GM18498 (cell line): Measurements from ENCODE around the gene PRXL2A.
"Not testable (repeated sequence)": the region's sequence is repeated elsewhere in the genome, so short reads cannot be mapped to it uniquely, and the experiment has no call there.

Experiments used
- ATAC-seq: cut with Tn5 transposase; IDR thresholded peaks from one replicate; pipeline ENCODE4 v1.9.1; 2021; ENCODE audit warnings: mild to moderate bottlenecking, moderate library complexity; ENCODE audit not compliant: unreplicated experiment

Gene PRXL2A

DNA sequence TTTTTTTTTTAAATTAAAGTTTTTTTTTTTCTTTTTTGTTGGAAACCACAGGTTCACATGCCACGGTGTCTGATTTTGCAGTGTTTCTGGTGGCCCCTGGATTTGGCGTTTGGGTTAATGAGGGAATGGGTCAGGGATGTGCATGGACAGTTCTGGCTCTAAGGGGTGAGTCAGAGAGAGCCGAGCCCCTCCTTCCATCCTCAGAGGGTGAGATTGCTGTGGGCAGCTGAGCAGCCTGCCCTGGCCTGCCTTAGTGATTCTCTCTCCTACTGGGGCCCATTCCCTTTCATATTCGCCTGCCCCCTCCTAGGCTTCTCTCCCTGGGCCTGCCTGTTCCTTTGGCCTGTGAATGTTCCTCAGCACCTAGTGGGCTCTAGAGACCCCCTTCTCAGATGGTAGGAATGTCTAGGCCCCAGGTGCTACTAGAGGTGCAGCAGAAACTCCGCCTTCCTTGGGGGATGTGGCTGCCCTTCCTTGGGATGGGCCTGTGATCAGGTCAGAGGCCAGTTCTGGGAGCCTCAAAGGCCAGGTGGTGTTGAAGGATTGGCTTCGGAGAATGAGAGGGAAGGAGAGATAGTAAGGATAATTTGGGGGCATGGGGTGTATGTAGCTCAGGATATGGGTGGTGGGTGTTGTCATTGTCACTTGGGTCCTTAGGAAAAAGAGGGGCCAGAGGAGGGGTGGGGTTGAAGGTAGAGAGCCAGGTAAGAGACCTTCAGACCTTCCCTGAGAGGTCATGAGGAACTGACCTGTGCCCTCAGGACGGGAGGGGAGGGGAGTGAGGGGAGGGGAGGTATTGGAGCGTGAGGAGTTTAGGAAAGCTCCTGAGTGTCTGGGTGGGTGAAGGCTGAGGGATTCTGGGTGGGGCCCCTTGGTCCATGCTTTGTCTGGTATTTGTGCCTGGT, 65.6 kb downstream of the PRXL2A start:
- no peak for ATAC-seq

DNA sequence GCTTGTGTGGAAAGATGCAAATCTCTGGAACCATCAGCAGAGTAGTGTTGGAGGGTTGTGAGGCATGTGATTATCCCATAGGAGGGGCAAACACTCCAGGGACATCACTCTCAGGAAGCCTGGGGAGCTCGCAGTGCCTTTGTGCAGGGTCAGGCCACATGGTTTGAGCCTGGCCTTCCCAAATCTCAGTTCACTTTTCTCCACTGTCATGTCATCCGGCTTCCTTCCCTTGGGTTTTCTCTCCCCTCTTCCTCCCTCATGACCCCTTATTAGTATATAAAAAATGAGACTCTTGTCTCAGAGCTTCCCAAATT, 66.2 kb downstream of the PRXL2A start:
- ATAC-seq: no peak

DNA sequence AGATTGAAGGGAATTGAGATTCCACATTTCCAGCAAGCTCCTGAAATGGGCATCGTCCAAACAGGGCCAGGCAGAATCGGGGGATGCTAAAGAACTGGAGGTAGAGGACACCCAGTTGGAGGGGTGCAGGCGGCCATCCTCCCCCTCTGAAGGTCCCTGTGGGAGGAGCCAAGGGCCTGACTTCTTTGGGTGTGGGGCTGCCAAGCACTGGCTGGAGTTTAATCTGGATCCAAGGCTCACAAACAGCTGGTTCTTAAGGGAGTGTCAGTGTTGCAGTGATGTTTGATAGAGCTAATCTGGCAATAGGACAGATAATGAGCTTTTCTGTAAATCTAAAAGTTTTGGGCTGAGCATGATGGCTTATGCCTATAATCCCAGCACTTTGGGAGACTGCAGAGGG, 66.6 kb downstream of the PRXL2A start:
- ATAC-seq: no peak

DNA sequence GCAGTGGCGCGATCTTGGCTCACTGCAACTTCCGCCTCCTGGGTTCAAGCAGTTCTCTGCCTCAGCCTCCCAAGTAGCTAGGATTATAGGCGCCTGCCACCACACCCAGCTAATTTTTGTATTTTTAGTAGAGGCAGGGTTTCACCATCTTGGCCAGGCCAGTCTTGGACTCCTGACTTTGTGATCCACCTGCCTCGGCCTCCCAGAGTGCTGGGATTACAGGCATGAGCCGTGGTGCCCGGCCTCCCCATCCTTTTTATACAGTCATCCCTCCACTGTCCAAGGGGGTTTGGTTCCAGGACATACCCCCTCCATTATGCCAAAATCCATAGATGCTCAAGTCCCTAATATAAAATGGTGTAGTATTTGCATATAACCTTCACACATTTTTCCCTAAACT, 67.3 kb downstream of the PRXL2A start:
- not testable (repeated sequence) for ATAC-seq

DNA sequence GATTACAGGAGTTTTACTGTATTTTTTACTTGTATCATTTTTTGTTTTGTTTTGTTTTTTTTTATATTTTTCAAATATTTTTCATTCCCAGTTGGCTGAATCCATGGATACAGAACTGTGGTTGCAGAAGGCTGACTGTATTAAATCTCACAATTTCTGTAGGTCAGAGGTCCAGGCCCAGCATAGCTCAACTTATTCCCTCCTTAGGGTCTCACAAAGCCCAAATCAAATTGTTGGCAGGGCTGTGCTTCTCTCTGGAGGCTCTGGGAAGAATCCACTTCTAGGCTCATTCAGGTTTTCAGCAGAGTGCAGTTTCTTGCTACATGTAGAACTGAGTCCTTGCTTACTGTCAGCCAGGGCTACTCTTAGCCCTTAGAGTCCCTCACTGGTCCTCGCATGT, 68.3 kb downstream of the PRXL2A start:
- ATAC-seq: no peak

DNA sequence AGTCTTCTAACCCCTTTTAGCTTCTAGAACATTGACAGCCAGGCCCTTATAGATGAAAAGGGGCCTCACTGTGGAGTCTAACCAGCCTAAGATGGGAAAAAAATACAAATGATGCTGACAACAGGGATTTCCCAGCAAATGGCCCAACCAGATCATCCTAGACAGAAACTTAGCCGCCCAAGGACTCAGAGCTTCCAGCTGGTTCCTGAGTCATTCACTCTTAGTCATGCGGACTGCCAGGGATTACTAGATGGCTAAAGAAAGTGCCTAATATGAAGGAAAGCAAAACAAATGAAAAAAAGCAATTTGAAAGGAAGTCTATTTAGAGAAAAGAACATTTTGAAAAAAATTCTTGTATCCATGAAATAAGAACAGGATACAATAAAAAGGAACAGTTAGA, 69.5 kb downstream of the PRXL2A start:
- ATAC-seq: no peak

DNA sequence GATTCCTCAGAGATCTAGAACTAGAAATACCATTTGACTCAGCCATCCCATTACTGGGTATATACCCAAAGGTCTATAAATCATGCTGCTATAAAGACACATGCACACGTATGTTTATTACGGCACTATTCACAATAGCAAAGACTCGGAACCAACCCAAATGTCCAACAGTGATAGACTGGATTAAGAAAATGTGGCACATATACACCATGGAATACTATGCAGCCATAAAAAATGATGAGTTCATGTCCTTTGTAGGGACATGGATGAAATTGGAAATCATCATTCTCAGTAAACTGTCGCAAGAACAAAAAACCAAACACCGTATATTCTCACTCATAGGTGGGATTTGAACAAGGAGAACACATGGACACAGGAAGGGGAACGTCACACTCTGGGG, 72.0 kb downstream of the PRXL2A start:
- ATAC-seq: not testable (repeated sequence)

DNA sequence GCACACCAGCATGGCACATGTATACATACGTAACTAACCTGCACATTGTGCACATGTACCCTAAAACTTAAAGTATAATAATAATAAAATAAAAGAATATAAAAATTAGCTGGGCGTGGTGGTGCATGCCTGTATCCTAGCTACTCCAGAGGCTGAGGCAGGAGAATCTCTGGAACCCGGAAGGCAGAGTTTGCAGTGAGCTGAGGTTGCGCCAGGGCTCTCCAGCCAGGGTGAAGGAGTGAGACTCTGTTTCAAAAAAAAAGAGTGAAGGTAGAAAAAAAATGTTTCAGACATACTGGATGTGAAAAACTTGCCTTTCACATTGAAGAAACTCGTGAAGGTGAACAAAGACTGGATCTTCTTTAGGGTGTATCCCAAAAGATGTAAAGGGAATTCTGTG, 72.5 kb downstream of the PRXL2A start:
- ATAC-seq: no peak

DNA sequence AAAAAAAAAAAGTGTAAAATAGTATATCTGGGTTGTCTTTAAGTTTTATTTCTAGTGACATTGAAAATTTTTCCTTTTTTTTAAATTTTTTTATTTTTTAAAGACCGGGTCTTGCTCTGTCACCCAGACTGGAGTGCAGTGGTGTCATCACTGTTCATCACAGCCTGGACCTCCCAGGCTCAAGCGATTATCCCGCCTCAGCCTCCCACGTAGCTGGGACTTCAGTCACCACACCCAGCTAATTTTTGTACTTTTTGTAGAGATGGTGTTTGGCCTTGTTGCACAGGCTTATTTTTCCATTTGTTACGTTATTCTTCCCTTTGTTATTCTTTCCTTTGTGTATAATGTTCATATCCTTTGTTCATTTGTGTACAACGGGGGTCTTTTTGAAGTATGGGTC, 75.9 kb downstream of the PRXL2A start:
- ATAC-seq: no peak

DNA sequence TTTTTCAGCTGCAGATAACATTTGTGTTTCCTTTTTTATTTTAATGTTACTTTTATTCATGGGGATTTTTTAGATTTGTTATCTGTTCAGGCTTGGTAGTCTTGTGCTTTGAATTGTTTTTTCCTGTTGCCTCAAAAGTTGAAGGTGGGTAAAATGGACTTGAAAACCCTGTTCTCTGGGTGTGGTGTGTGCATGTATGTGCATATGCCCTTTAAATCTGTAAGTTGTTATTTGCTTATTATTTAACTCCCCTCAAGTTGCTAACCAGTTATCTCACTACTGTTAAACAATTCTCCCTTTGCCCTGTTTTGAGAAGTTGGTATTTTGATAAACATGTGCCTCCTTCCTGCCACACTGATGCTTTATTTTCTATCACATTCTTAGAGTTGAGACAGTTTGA, 76.3 kb downstream of the PRXL2A start:
- no peak for ATAC-seq

DNA sequence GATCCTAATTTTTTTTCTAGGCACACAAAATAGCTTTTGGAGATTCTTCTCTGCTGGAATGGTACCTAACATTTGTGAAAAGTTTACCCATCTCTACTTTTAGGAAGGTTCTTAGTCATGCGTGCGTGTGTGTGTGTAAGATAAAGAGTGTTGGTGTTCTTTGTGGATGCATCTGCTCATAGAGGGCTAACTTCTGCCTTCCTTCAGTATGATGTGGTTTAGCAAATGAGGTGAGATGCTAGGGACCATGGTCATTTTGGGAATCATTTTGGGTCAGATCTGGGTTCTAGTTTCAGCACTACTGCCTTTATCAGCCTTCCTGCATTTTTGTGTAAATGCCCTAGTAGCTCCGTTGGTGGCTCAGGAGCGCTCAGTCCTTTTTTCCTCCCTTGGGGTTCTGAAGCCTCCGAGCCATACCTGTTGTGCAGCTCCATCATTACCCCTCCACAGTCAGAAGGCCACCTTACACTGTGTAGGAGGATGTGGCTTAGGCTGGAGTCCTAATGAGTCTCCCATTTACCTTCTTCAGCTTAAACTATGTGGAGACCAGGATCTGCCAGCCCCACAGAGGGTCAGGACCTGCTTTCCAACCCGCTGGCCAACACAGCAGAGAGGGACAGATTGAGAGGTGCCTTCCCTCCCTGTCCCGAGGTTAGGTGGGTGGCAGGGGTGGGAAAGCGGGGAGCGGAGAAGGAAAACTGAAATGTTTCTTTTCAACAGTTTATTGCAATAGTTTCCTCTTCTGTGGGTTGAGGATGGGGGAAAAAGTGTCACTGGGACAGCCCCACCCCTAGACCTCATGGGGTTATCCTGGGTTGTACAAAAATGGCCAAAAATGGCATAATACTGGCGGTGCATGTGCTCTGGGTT, 77.0 kb downstream of the PRXL2A start:
- no peak for ATAC-seq

DNA sequence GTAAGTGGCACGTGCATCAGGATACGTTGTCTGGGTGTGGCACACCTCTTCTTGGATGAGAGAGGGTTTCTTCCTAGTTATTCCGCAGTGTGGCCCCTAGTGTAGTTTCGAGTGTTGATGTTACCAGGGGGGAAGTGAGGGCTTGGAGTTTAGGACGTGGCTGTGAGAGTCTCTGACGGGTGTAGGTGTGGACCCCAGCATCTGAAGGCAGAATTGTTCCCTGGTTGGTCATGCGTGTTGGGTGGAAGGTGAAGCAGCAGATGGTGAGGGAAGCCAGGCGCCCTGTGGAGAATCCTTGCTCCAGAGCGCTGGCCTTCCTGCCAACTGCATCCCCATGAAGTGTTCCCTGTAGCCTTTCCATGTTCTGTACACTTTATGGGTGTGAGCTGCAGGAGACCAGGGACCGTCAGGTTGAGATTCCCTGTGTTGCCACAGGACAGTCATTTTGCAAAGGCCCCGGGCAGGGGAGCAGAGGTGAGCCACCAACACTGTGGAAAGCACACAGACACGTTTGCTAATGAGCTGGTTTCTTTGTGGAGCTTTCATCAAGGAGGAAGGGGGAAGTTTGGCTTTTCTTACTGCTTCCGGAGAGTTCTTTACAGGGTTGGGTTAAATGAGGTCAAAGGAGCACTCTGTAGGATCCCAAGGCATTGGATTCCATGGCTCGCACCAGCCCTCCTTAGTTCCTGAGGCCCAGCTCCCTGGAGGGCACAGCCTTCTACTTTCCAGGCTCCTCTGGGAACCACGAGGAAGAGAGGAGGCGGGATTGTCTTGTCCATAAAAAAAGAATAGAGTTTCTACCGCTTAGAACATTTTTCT, 77.8 kb downstream of the PRXL2A start:
- ATAC-seq: no peak
